HCT116 (cell line): ENCODE data around the gene RNF126. TPM values are rescaled to one million over a fixed set of nuclear protein-coding genes. Genes with fewer than 3 reads are reported as not detected.

Experiments
- ATAC-seq: fragments of 200-7000 bp; cut with Tn5 transposase; 2 replicates; pipeline ENCODE4 v1.9.1; 2020; ENCODE audit warnings: mild to moderate bottlenecking, moderate library complexity
- BruUV-seq: library from RNA; stranded (reverse); fragments of 400-500 nt; replicated peaks from 2 replicates; lab custom pipeline; 2021; lab: Mats Ljungman, UMichigan
- CTCF ChIA-PET: fragments of 300-600 bp; sonication (Branson Sonifier 250); formaldehyde crosslinking; loops from one replicate; lab custom pipeline; 2021; ENCODE audit warnings: antibody characterized with exemption; lab: Charles Lee
- POLR2A ChIA-PET: fragments of 300-600, 350-600 bp; sonication (Branson Sonifier 250); formaldehyde crosslinking; loops from one replicate; lab custom pipeline; 2021; ENCODE audit warnings: antibody characterized with exemption; lab: Charles Lee
- RAD21 ChIA-PET, 2 experiments: fragments of 300-600 bp; sonication (Branson Sonifier 250); formaldehyde crosslinking; loops; one replicate each; lab custom pipeline; 2023; ENCODE audit warnings: low total read pairs in 2 of 2; ENCODE audit not compliant: uncharacterized antibody in 2 of 2, unreplicated experiment in 2 of 2, low non-redundant PET in 1 of 2; lab: Charles Lee
- DNase-seq: peaks from one replicate; pipeline ENCODE4 v3.0.0-alpha.2; 2010; ENCODE audit warnings: low read depth, low spot score
- H2AFZ ChIP-seq: fragments of 200-600 bp; shearing (Covaris generic), sonication (generic); 2 replicates; pipeline ENCODE4 v1.6.1; 2017; ENCODE audit warnings: low read depth, mixed run types, mixed read lengths, antibody characterized with exemption, low read length; ENCODE audit not compliant: poor library complexity, severe bottlenecking
- H3K27ac ChIP-seq: 2 replicates; pipeline ENCODE4 v1.5.1; 2012; ENCODE audit warnings: low read depth, low read length
- H3K27me3 ChIP-seq: fragments of 200-600 bp; sonication (generic); 2 replicates; pipeline ENCODE4 v1.6.1; 2016; ENCODE audit warnings: mixed run types, low read length, mixed read lengths; ENCODE audit not compliant: insufficient read depth
- H3K36me3 ChIP-seq, 2 experiments: fragments of 200-500 bp in 1 of 2; fragments of 200-600 bp in 1 of 2; sonication (Bioruptor generic) in 1 of 2; sonication (generic) in 1 of 2; 2 replicates each; pipeline versions ENCODE4 v1.5.1 to v1.6.1; 2014 to 2016; ENCODE audit warnings: low read length in 2 of 2, inconsistent platforms in 1 of 2, mixed read lengths in 1 of 2, mixed run types in 1 of 2; ENCODE audit not compliant: insufficient read depth in 2 of 2, control insufficient read depth in 1 of 2
- H3K4me1 ChIP-seq, 2 experiments: fragments of 200-600 bp in 1 of 2; sonication (generic) in 1 of 2; 2 replicates each; pipeline versions ENCODE4 v1.5.1 to v1.6.1; 2012 to 2017; ENCODE audit warnings: low read length in 2 of 2, inconsistent platforms in 1 of 2, mild to moderate bottlenecking in 1 of 2, mixed read lengths in 1 of 2, mixed run types in 1 of 2, moderate library complexity in 1 of 2; ENCODE audit not compliant: insufficient read depth in 2 of 2, control insufficient read depth in 1 of 2
- H3K4me2 ChIP-seq: fragments of 200-600 bp; sonication (generic); 2 replicates; pipeline ENCODE4 v1.6.1; 2017; ENCODE audit warnings: mixed run types, low read length, mixed read lengths
- H3K4me3 ChIP-seq, 2 experiments: fragments of 200-600 bp in 1 of 2; sonication (generic) in 1 of 2; replicated peaks in 1 of 2; 2 replicates each; pipeline ENCODE4 v1.5.1; 2011 to 2016; ENCODE audit warnings: low read length in 2 of 2, control low read depth in 1 of 2, low read depth in 1 of 2, mild to moderate bottlenecking in 1 of 2, mixed read lengths in 1 of 2, mixed run types in 1 of 2
- H3K79me2 ChIP-seq: fragments of 200-600 bp; sonication (generic); 2 replicates; pipeline ENCODE4 v1.6.1; 2017; ENCODE audit warnings: mild to moderate bottlenecking, mixed run types, low read length, moderate library complexity, mixed read lengths; ENCODE audit not compliant: insufficient read depth
- H3K9ac ChIP-seq: fragments of 200-600 bp; sonication (generic); 2 replicates; pipeline ENCODE4 v1.6.1; 2016; ENCODE audit warnings: low read length, mixed read lengths
- H3K9me2 ChIP-seq: fragments of 200-600 bp; sonication (generic), shearing (Covaris generic); 2 replicates; pipeline ENCODE4 v1.6.1; 2017; ENCODE audit warnings: mixed run types, mild to moderate bottlenecking, moderate library complexity; ENCODE audit not compliant: insufficient read depth
- H3K9me3 ChIP-seq, 2 experiments: fragments of 200-500 bp in 1 of 2; fragments of 200-600 bp in 1 of 2; sonication (Bioruptor generic) in 1 of 2; sonication (generic) in 1 of 2; 2 replicates each; pipeline ENCODE4 v1.6.1; 2014 to 2017; ENCODE audit warnings: low read length in 2 of 2, mixed read lengths in 2 of 2, inconsistent platforms in 1 of 2, low read depth in 1 of 2, mild to moderate bottlenecking in 1 of 2, mixed run types in 1 of 2, moderate library complexity in 1 of 2; ENCODE audit not compliant: control insufficient read depth in 1 of 2, insufficient read depth in 1 of 2
- H4K20me1 ChIP-seq: fragments of 200-600 bp; sonication (generic), shearing (Covaris generic); 2 replicates; pipeline ENCODE4 v1.6.1; 2017; ENCODE audit warnings: mixed run types, mild to moderate bottlenecking, moderate library complexity; ENCODE audit not compliant: insufficient read depth
- ATF3 ChIP-seq: IDR thresholded peaks from 2 replicates; pipeline ENCODE4 v1.6.1; 2012
- CBX3 ChIP-seq: IDR thresholded peaks from 2 replicates; pipeline ENCODE4 v1.6.1; 2012; ENCODE audit warnings: low read depth
- CTCF ChIP-seq, 3 experiments: fragments of 200-600 bp in 1 of 3; sonication (generic) in 1 of 3; IDR thresholded peaks in 2 of 3; conservative IDR thresholded peaks in 1 of 3; 2 replicates each; pipeline ENCODE4 v1.5.1; 2012 to 2017; ENCODE audit warnings: low read depth in 2 of 3, low read length in 2 of 3, antibody characterized with exemption in 1 of 3, borderline replicate concordance in 1 of 3, control low read depth in 1 of 3, mild to moderate bottlenecking in 1 of 3, mixed read lengths in 1 of 3, mixed run types in 1 of 3, moderate library complexity in 1 of 3; ENCODE audit not compliant: insufficient read depth in 1 of 3
- EGR1 ChIP-seq: IDR thresholded peaks from 2 replicates; pipeline ENCODE4 v1.6.1; 2012; ENCODE audit warnings: low read depth
- ELF1 ChIP-seq: IDR thresholded peaks from 2 replicates; pipeline ENCODE4 v1.6.1; 2012; ENCODE audit warnings: low read depth, borderline replicate concordance
- FOSL1 ChIP-seq: IDR thresholded peaks from 2 replicates; pipeline ENCODE4 v1.6.1; 2012; ENCODE audit warnings: low read depth
- JUND ChIP-seq: IDR thresholded peaks from 2 replicates; pipeline ENCODE4 v1.6.1; 2012
- MAX ChIP-seq: IDR thresholded peaks from 2 replicates; pipeline ENCODE4 v1.6.1; 2012
- POLR2A ChIP-seq: IDR thresholded peaks from 2 replicates; pipeline ENCODE4 v1.7.0; 2011; ENCODE audit warnings: borderline replicate concordance; ENCODE audit not compliant: insufficient read depth, insufficient read length; ENCODE audit errors: extremely low read depth
- RAD21 ChIP-seq: IDR thresholded peaks from 2 replicates; pipeline ENCODE4 v1.6.1; 2012; ENCODE audit warnings: low read depth, mild to moderate bottlenecking
- SIN3A ChIP-seq: IDR thresholded peaks from 2 replicates; pipeline ENCODE4 v1.6.1; 2012; ENCODE audit warnings: low read depth
- SP1 ChIP-seq: IDR thresholded peaks from 2 replicates; pipeline ENCODE4 v1.6.1; 2012; ENCODE audit warnings: low read depth
- SRF ChIP-seq: IDR thresholded peaks from 2 replicates; pipeline ENCODE4 v1.6.1; 2012; ENCODE audit warnings: low read depth
- TCF7L2 ChIP-seq: IDR thresholded peaks from 2 replicates; pipeline ENCODE4 v1.7.0; 2011; ENCODE audit warnings: borderline replicate concordance, inconsistent platforms; ENCODE audit not compliant: insufficient read depth, insufficient read length; ENCODE audit errors: extremely low read depth
- YY1 ChIP-seq: IDR thresholded peaks from 2 replicates; pipeline ENCODE4 v1.6.1; 2011; ENCODE audit warnings: low read length, low read depth, moderate library complexity, mild to moderate bottlenecking; ENCODE audit not compliant: insufficient replicate concordance; ENCODE audit errors: extremely low read depth
- ZFX ChIP-seq: fragments of 450-650 bp; IDR thresholded peaks from 2 replicates; pipeline ENCODE4 v1.6.1; 2017
- ZNF274 ChIP-seq: fragments of 200-500 bp; sonication (Bioruptor generic); IDR thresholded peaks from 2 replicates; pipeline ENCODE4 v1.6.1; 2014; ENCODE audit warnings: mild to moderate bottlenecking, low read depth, low read length, inconsistent platforms
- intact Hi-C: fragments of 100-400 bp; cut with micrococcal nuclease; formaldehyde crosslinking; loops from 2 replicates; pipeline ENCODE4 v1.10.0; 2022
- total RNA-seq: library from RNA; stranded (reverse); gene quantifications from one replicate; pipeline ENCODE4 v1.2.1, GENCODE V29; 2021; ENCODE audit not compliant: unreplicated experiment

RNF126 gene
- total RNA-seq, 1 experiment from 2014 or later: 93.8 TPM

GRCh38 chr19:648904-649801 lies 13.9 kb downstream of the RNF126 start:
- Histone ChIP-seq H2AFZ (no peak overlapping the region), H3K27ac (no peak overlapping the region), H3K9me2 (no peaks in the 10 kb centered on the region), H3K27me3 (no peaks in the 10 kb centered on the region), H3K9me3 (no peaks in the 10 kb centered on the region), H3K4me1 (no peaks in the 10 kb centered on the region), H3K9ac (no peak overlapping the region), H3K36me3 (peaks cover 11 to 45% of the 10 kb centered on the region in 2 experiments), H3K4me3 (no peak overlapping the region), H3K4me2 (no peak overlapping the region), H4K20me1 (no peaks in the 10 kb centered on the region), H3K79me2 (peaks cover 43% of the 10 kb centered on the region)
- TF ChIP-seq ZNF274: no peak
- BruUV-seq: no TSS peak
- CTCF ChIA-PET: no interaction called here
- DNase-seq: no peak
- POLR2A ChIA-PET: no interaction called here
- RAD21 ChIA-PET: no interaction called here
- intact Hi-C loops: no loop called here
- no peak for ATAC-seq

- Histone ChIP-seq H3K36me3 (peaks cover 11 to 37% of the 10 kb centered on the region in 2 experiments; a peak in 3 of 4 replicates), H3K9me2 (no peaks in the 10 kb centered on the region), H3K9ac (no peak overlapping the region), H2AFZ (no peak overlapping the region), H3K9me3 (no peaks in the 10 kb centered on the region), H4K20me1 (no peaks in the 10 kb centered on the region), H3K4me3 (no peak overlapping the region), H3K27me3 (no peaks in the 10 kb centered on the region), H3K27ac (no peak overlapping the region), H3K79me2 (peaks cover 34% of the 10 kb centered on the region), H3K4me1 (no peaks in the 10 kb centered on the region), H3K4me2 (no peak overlapping the region)
- BruUV-seq: no TSS peak
- ChIA-PET RAD21 (no interaction called here), CTCF (no interaction called here), POLR2A (no interaction called here)
- intact Hi-C loops: no loop called here
- no peak for TF ChIP-seq CTCF (IDR thresholded peaks at IDR 0.05 in 2 of 3, conservative IDR thresholded peaks at IDR 0.05 in 1 of 3; ENCODE audit: borderline replicate concordance in 1 of 3, insufficient read depth in 1 of 3, low read depth in 2 of 3, low read length in 2 of 3)
- TF ChIP-seq FOSL1: no peak
- no peak for TF ChIP-seq YY1
- no peak for TF ChIP-seq SIN3A
- TF ChIP-seq SP1: no peak
- no peak for TF ChIP-seq MAX
- TF ChIP-seq RAD21: no peak
- no peak for TF ChIP-seq JUND
- TF ChIP-seq POLR2A: no peak
- no peak for TF ChIP-seq ELF1
- no peak for TF ChIP-seq EGR1
- no peak for TF ChIP-seq ATF3
- TF ChIP-seq CBX3: no peak
- TF ChIP-seq ZFX: no peak
- no peak for TF ChIP-seq SRF
- no peak for TF ChIP-seq TCF7L2
- DNase-seq (no peak), ATAC-seq (no peak)
Measured at GRCh38 chr19:648305-648704, 14.7 kb downstream of the RNF126 start.
